GM18870 (cell line): ENCODE data around the gene ST13.
A peak's percentile ranks its signal among the peaks of the same experiment; 100 is the strongest.
"Not testable (repeated sequence)": the region's sequence is repeated elsewhere in the genome, so short reads cannot be mapped to it uniquely, and the experiment has no call there.

Experiments used
- ATAC-seq: cut with Tn5 transposase; IDR thresholded peaks from one replicate; pipeline ENCODE4 v1.9.1; 2021; ENCODE audit warnings: moderate library complexity; ENCODE audit not compliant: unreplicated experiment

ST13 gene

GRCh38 chr22:40856513-40857308, at the start of gene ST13, which contains the start of gene XPNPEP3:
ST13 (minus strand) TSS chr22:40856639; CDS start chr22:40856540, 99 bp downstream.
XPNPEP3 (plus strand) TSS chr22:40857148; CDS start chr22:40857182, 34 bp downstream.
- peak; percentile 74 for ATAC-seq

GRCh38 chr22:40904101-40904500, 47.7 kb upstream of the ST13 start:
- ATAC-seq: no peak

GRCh38 chr22:40898850-40899357, 42.5 kb upstream of the ST13 start:
- no peak for ATAC-seq

- no peak for ATAC-seq
Observed at GRCh38 chr22:40894417-40894816, 38.0 kb upstream of the ST13 start.

- no peak for ATAC-seq
Observed at GRCh38 chr22:40890881-40891280, 34.4 kb upstream of the ST13 start.

- no peak for ATAC-seq
Observed at GRCh38 chr22:40889116-40889515, 32.7 kb upstream of the ST13 start.

GRCh38 chr22:40878922-40879321, 22.5 kb upstream of the ST13 start:
- ATAC-seq: no peak

- ATAC-seq: no peak
Observed at GRCh38 chr22:40877488-40877887, 21.0 kb upstream of the ST13 start.

GRCh38 chr22:40876907-40877306, 20.5 kb upstream of the ST13 start:
- ATAC-seq: no peak

- ATAC-seq: no peak
Observed at GRCh38 chr22:40875111-40875510, 18.7 kb upstream of the ST13 start.

GRCh38 chr22:40874016-40874415, 17.6 kb upstream of the ST13 start:
- ATAC-seq: no peak

- ATAC-seq: not testable (repeated sequence)
Observed at GRCh38 chr22:40868379-40868778, 11.9 kb upstream of the ST13 start.

GRCh38 chr22:40867109-40867508, 10.7 kb upstream of the ST13 start:
- no peak for ATAC-seq

GRCh38 chr22:40862537-40862936, 6.1 kb upstream of the ST13 start:
- no peak for ATAC-seq

GRCh38 chr22:40862013-40862412, 5.6 kb upstream of the ST13 start, which contains the start of gene DNAJB7:
DNAJB7 (minus strand) TSS chr22:40862113; CDS start chr22:40861994, 119 bp downstream.
- no peak for ATAC-seq

- no peak for ATAC-seq
Observed at GRCh38 chr22:40857309-40857855, 943 bp upstream of the ST13 start.

GRCh38 chr22:40855979-40856512, 393 bp downstream of the ST13 start:
- ATAC-seq: peak; percentile 8

GRCh38 chr22:40855071-40855978, 1.1 kb downstream of the ST13 start:
- ATAC-seq: no peak

GRCh38 chr22:40853961-40854360, 2.5 kb downstream of the ST13 start:
- no peak for ATAC-seq

- ATAC-seq: no peak
Observed at GRCh38 chr22:40853333-40853732, 3.1 kb downstream of the ST13 start.

- not testable (repeated sequence) for ATAC-seq
Observed at GRCh38 chr22:40845816-40846215, 10.6 kb downstream of the ST13 start.
